NCI-H226 (cell line): ENCODE measurements around the gene TSC1.

Experiments
- DNase-seq: peaks from one replicate; pipeline ENCODE4 v3.0.0-alpha.2; 2015

TSC1 gene

DNA sequence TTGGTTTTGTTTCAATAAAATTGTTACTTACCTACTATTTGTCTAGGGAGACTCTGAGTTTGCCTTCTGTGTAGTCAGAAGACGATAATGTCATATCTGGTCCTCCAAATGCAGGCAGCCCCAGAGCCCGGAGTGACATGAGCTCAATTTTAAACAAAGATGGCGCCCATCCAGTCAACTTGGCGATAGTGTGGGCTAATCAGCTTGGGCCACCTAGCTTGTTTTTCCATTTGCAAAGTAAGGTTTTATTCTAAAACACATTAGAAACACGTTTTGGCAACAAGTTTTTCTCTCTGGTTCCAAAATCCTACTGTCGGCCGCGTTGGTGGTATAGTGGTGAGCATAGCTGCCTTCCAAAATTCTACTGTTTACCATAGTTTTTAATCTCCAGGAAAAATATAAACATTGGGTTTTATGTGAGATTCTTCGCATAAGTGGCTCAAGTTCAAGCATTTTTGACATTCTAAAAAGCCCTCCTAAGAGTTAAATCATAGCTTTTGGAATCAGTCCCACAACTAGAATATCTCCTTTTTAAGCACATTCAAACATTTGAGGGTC, 13.2 kb downstream of the TSC1 start:
- no peak for DNase-seq

DNA sequence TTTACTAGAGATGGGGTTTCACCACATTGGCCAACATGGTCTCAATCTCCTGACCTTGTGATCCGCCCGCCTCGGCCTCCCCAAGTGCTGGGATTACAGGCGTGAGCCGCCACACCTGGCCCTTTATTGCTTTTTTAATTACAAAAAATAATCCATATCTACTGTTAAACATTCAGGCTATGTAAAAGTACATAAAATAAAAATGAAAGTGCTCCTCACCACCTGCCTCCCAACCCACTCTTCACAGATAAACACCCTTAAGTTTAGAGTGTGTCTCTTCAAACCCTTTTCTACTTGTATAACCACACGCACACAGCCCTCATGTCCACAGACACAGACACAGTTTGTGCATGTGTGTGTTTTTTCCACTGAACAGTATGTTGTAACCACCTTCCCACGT, 16.7 kb downstream of the TSC1 start:
- no peak for DNase-seq

DNA sequence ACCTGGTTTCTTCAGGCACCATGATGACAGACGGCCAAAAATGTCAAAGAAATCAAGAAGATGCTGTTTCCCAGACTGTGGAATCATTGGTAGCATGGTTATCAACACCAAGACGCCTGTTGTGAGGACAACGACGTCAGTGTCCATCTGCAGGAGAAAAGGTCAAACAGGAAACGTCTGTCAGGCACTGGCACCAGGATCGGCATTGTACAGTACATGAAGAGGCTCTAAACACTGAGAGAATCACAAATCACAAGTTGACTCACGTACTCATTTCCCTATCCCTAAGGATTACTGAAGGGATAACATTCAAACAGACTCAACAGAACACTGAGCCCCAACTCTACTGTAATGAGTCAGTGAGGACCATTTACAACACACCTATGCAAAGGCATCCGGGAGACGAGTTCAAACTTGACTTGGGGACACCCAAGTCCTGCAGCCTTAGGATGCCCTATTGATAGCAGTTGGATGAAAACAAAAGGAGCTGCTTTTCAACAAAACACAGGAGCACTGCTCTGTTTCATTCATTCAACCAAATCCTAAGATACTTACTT, 21.0 kb downstream of the TSC1 start:
- no peak for DNase-seq

DNA sequence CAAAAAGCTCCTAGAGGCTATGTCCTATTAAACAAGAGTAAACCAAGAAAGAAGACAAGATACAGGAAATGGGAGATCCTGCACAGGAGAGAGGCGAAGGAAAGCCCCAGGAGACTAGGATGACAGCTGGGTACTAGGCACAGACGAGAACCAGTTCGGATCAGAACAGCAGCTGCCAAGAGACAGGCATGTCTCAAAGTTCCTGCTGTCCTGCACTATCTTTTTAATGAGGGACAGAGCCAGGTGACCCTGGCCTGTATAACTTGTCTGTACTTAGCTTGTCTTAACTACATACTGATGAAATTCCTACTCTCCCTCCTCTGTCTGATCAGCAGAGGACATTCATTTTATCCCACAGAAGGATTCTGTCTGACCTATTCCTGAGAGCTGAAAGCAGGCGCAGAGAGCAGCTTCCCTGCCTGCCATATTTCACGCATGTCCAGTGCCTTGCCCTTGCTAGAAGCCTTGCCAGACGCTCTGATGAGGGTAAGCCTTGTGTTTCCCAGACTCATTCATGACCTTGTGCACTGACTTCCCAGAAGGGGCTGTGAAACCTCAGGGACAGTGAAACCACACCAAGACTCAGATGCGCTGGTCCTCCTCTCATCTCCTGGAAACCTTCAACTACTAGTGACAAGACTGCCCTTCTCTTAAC, 24.7 kb downstream of the TSC1 start:
- no peak for DNase-seq

DNA sequence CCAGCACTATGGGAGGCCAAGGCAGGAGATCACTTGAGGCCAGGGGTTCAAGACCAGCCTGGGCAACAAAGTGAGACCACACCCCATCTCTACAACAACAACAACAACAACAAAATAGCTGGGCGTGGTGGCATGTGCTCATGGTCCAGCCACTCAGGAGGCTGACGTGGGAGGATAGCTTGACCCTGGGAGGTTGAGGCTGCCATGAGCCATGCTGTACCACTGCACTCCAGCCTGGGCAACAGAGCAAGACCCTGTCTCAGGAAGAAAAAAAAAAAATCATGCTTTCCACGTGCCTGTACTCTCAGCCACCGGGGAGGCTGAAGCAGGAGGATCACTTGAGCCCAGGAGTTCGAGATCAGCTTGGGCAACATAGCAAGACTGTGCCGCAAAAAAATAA, 29.5 kb downstream of the TSC1 start:
- no peak for DNase-seq

DNA sequence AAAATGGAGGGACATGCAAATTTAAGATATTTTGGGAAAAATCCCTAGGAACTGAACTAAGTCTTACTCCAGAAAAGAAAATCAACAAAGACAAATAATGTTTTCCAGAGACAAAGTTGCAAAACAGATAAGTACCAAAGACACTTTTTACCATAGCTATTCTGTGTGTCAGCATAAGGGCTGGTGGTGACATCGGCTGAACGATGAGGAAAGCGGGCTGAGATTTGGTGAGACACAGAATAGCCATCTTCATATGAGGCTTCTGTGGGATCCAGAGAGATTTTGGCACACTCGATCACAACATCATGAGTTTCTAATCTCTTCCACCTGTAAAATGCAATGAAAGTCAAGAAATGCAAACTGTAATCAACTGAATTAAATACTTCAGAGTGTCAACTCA, 32.3 kb downstream of the TSC1 start:
- no peak for DNase-seq

DNA sequence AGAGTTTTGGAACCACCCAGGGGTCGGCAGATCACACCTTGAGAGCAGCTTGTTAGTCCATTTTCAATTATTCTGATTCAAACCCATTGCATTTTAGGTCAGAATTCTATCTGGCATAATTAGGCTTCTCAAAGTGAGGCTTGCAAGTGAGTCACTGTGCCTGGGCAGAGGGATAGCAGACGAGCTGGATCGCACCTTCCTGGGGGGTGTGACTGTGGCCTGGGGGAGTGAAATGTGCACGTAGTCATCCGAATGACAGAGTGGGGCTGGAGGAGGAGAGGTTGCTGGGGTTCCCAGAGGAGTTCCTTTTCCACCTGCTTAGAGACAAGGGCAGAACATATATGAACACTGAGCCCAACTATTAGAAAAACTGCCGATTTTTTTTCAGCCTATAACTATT, 34.0 kb downstream of the TSC1 start:
- DNase-seq = no peak

DNA sequence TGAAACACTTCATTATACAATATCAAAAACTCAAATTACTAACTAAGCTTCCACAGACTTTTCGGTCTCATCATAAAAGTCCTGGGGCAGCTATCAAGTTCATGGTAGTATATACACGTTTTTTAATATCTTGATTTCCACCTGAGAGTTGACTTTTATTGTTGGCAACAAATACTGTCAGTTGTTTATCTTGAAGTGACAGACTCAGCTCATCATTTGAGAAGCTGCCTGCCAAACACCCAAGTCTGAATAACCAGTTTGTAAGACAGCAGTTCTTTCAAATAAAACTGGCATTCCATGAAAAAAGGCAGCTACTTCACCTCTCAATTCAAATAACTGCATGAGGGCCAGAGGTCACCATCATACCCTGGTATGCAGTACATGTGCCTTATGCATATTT, 35.1 kb downstream of the TSC1 start:
- DNase-seq = no peak

DNA sequence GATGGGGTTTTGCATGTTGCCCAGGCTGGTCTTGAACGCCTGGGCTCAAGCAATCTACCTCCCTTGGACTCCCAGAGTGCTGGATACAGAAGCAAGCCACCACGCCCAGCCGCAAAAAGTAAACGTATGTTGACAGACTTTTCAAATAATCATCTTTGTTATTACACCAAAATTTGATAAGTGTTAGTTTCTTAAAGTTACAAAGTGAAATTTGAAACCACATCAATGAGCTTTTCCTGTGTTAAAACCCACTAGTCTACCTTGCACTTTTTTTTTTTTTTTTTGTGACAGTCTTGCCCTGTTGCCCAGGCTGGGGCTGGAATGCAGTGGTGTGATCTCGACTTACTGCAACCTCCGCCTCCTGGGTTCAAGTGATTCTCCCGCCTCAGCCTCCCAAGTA, 35.8 kb downstream of the TSC1 start:
- no peak for DNase-seq

DNA sequence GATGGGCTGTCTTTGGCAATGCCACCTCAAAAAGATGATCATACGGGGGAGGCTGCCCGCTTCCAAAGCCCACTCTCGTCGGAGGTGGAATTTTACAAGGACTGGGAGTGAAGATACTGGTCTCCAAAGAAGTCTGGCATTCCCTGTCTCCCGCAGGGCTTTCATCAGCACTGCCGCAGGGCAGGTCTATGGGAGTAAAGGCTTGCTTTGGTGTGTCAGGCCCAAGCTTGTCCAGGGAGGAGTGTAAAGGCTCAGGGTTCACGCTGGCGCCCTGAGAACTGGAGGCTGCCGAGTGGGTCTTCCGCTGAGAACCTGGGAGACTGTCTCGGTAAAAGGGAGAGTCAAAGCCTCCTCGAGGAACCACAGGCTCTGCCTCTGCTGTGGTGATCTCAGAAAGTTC, 38.7 kb downstream of the TSC1 start:
- no peak for DNase-seq

DNA sequence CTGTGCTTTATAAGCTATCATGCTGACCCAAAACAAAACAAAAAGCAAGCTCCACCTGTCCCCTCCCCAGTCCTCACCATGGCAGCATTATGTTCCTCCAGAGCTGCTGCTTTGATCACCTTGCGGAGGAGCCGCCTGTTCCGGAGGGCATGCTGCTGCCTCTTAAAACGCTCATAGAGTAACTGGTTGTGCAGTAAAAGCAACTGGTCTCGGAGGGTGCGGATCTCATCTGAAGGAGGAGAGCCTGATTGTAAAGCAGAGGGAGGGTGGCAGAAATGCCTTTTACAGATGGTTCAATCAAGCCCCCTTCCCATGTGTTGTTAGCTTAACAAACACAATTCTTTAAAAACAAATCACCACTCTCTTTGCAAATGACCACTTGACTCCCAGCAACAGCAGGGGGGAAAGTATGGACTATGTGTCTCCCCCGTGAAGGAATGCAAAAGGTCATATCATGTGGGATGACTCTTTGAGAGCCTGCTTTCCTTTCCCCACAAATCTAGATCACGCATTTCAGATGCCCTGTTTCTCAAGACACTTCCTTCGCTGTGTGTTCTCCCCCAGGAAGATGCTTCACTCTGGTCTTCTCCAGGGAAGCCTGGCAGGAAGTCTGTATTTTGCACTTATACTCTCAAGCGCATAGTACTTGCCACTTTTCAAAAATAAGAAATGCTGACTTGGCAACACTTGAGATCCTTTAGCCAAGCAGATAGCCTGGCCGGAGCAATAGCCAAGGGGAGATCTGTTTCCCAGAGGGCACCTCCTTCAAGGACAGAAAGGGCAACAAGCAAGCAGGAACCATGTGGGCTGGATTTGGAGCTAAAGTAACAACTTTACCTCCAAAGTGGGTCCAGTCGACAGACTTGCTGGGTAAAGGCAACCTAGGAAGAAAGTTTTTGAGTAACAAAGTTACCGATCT, 40.6 kb downstream of the TSC1 start:
- no peak for DNase-seq

DNA sequence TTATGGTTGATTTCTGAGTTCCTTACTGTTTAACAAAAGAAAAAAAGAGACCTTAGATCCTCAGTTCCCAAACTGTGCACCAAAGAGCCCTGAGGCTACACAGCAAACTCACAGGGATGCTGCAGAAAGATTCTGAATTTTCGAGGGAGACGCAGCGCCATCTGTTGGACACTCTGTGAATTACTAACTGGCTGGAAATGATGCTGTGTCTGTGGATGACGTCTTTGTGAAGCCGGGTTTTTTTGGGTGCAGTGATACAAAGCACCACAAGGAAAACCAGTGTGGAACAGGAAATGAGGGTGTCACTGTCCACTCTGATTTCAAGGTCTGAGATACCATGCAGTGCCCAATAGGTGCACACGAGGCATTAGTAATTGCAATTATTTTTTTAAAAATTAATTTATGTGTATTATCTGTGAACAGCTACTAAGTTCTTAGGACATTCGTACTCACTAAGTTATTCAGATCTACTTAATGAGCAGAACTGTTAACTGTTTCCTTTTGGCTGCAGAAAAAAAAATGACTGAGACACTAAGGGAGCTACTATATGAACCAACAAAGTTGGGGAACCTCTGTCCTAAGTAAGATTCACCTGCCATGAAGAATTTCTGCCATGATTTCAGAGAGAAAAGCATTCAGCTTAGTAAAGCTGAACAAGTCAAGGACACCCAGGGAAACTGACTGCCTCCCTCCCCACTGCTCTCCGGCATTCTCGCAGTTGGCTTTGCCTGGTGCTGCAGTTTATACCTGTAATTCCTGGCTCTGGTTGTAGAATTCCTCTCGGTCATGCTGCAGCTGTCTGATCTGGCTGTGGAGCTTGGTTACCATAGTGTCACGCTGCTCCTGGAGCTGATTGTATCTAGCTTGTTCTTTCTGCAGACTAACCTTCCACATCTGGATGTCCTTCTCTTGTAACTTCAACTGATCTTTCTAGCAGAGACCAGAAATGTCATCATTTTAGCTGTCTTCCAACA, 42.3 kb downstream of the TSC1 start:
- DNase-seq = peak; percentile 37

DNA sequence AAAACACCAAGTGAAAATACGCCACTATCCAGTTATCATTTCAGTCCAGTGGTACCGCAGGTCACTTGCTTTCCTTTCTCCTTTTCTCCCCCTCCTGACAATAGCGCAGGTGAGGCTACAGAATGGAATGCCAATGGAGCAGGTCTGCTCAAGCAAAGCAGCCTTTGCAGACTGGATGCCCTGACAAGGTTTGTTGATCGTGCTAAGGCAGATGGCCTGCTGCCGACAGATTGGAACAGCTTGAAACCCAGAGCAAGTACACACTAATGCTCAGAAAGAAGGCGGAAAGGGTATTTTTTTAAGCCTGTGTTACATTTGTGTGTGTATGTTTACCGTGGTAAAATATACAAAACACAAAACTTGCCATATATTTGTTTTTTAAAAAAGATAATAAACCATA, 46.4 kb downstream of the TSC1 start:
- no peak for DNase-seq

DNA sequence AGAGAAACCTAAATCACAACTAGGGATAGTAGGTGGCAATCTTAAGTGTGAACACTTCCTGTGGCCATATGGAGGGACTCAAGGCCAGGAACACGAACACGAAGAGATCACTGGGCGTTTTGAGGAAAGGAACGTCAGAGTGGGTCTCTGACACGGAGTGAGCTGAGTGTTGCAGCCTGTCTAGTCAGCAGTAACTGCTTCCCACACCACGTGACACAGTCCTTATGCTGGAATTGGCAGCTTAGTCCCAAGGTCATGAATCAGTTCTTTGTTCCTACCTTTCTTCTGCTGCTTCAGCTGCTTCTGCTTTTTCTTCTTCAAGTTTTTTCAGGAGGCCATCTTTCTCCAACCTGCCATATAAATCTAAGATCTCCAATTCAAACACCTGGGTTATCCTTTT, 47.5 kb downstream of the TSC1 start:
- no peak for DNase-seq

DNA sequence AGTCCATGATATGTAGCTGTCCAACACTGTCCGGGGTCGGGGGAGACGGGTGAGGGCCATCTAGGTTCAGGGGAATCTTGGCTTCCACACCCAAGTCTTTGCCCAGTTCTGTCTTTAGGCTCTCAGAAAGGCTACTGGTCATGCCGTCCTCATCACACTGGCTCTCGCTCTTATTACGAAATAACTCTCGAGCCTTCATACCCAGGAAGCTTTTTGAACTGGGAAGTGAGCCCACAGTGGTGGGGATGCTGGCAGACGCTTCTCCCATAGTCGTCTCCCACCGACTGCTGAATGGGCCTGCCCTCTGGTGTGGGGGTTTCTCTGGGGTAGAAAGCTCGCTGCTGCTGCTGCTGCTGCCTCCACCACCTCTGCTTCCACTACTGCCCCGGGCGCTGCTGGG, 48.2 kb downstream of the TSC1 start:
- no peak for DNase-seq

DNA sequence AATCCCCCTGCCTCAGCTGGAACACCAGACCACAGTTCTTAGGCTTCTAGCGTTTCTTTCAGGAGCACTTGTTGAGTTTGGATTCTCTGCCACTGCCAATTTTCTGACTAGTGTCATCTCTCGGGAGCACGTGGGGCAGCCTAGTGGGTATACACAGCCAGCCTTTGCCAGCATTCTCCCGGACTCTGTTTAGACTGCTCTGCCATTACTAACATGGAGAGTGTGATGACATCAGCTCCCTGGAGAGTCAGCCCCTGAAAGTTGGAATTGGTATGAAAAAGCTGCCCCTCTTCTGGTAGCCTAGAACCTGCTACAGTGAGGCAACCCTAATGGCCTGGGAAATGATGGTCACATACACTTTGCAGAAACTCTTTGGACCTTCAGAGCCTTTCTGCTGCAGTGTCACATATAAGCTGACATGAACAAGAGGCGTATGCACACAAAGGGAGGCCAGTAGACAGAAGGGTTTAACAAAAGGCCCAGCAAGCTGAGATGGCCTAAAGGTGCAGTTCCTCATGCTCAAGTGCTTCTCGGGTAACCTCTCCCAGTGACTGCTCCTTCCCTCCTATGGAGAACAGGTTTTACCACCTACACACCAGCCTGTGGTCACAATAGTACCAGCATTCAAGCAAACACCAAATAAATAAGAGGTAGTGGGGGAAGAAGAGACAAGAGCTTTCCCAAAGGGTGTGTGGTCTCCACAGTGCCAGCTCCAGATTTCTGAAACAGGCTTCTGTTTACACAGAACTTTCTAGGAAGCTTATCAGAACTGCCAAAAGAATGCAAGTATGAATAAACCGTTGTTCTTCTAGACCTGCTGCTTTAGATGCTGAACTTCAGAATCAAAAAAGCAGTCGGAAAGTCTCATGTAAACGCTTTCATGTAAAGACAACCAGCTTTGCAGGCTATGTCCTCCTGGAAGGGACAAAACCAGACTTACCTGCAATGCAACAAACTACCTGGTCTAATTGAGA, 49.3 kb downstream of the TSC1 start:
- DNase-seq = no peak

DNA sequence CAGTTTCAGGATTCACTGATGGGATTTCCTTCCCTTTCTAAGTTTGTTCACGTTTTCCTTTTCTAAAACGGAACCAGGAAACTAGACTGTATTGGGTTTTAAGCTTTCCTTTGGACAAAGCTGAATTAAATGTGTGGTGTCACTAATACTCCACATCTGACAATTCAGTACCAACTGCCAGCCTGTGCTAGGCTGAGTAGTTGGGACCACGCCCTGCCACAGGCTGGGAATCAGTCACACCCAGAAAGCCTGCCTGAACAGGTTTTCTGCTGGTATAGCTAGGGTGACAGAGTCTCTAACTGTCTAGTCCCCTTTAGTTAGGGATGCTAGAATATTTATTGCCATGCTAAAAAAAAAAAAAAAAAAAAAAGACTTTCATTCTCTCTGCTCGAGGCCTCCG, 50.1 kb downstream of the TSC1 start:
- DNase-seq = no peak

DNA sequence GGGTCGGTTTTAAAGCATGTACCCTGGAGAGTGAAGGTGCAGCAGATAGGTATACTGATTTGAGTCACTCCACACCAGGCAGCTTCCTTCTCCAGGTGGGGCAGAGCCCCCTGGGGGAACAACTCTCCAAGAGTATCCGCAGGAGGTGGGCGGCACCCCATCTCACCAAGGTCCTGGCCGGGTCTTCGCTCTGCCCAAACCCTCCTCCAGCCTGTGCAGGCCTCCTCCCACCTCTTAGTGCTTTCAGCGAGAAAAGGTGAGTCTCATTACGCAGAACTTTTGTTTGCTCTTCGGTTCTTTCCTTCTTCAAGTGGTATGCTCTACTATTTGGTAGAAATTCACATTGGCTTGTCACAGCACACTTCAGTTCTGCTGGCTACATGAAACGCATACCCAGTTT, 52.0 kb downstream of the TSC1 start:
- no peak for DNase-seq

DNA sequence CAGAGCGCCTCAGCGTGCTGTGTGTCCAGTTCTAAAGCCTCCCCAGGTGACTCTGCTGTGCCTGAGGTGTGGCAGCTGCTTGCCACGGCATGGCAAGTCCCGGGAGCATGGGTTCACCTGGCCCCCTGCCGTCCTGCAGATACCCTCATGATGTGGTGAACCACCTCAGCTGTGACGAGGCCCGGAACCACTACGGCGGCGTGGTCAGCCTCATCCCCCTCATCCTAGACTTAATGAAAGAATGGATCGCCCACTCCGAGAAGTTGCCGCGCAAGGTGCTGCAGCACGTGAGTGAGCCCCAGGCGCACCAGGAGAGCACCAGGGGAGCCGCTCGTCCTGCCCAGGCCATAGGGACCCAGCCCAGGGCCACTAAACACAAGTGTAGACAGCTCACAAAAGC, 56.3 kb downstream of the TSC1 start:
- no peak for DNase-seq

DNA sequence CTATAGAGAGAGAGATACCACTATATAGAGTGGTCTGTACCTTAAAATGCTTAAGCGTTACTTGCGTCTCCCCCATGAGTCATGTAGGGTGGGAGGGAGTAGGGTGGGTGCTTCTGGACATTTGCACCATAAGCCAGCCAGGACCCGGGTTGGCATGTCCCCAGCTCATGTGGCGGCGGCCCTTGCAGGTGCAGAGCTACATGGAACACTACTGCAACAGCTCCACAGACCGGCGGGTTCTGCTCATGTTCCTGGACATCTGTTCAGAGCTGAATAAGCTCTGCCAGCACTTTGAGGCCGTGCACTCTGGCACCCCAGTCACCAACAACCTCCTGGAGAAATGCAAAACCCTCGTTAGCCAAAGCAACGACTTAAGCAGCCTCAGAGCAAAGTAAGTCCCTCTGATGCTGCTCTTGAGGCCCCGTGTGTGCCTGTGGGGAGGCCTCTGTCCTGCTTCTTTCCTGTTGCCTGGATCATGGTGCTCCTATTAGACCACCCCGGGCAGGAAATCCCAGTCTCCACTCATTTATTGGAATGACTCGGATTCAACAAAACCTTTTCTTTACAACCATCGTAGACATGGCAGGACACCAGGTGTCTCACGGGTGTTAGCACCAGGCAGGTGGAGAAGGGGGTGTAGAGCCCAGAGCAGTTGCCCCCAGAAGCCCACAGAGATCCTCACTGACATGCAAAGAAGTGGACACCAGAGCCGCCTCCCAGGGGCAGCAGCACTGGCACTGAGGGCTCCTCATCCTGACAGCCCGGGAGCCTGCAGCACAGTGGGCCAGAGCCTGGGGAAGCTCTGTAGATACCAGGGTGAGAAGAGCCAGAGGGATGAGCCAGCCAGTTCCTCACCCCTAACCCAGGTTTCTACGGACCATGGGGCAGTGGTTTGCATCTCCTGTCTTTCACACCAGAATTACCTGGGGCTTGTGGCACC, 57.0 kb downstream of the TSC1 start:
- DNase-seq = no peak
